Endothelial cell of umbilical vein (primary cell): Measurements from ENCODE around the gene FBN3. TPM values are rescaled to one million over a fixed set of nuclear protein-coding genes. Genes with fewer than 3 reads are reported as not detected.

Experiments
- BruUV-seq: library from RNA; stranded (reverse); fragments of 400-500 nt; replicated peaks from 2 replicates; lab custom pipeline; 2021; lab: Mats Ljungman, UMichigan
- CTCF ChIA-PET: fragments of 300-600, 350-600 bp; sonication (Branson Sonifier 250); formaldehyde crosslinking; loops from one replicate; lab custom pipeline; 2021; ENCODE audit warnings: antibody characterized with exemption, inconsistent platforms; lab: Charles Lee
- POLR2A ChIA-PET: fragments of 300-600, 350-600 bp; sonication (Branson Sonifier 250); formaldehyde crosslinking; loops from one replicate; lab custom pipeline; 2021; ENCODE audit warnings: antibody characterized with exemption, inconsistent platforms; lab: Charles Lee
- DNase-seq: peaks from one replicate; pipeline ENCODE4 v3.0.0-alpha.2; 2011; ENCODE audit warnings: low read depth, low spot score
- FAIRE-seq: peaks from 2 replicates; lab custom pipeline; 2011; peaks lifted over from hg19 to GRCh38; lab: Jason Lieb, UNC
- H2AFZ ChIP-seq: 2 replicates; pipeline ENCODE4 v1.6.0; 2012; ENCODE audit warnings: low read depth, low read length, control low read depth, inconsistent platforms
- H3K27ac ChIP-seq: 2 replicates; pipeline ENCODE4 v1.5.1; 2011; ENCODE audit warnings: low read depth, mild to moderate bottlenecking, control low read depth, low read length, moderate library complexity; ENCODE audit not compliant: insufficient read depth
- H3K27me3 ChIP-seq, 2 experiments: 2 replicates each; pipeline versions ENCODE4 v1.6.0 to v1.6.1; 2011; ENCODE audit warnings: low read length in 2 of 2, mixed read lengths in 1 of 2; ENCODE audit not compliant: control insufficient read depth in 2 of 2, insufficient read depth in 2 of 2
- H3K36me3 ChIP-seq, 2 experiments: 2 replicates in 1 of 2; 3 replicates in 1 of 2; pipeline ENCODE4 v1.5.1; 2011; ENCODE audit warnings: low read length in 2 of 2, mild to moderate bottlenecking in 1 of 2, moderate library complexity in 1 of 2; ENCODE audit not compliant: control insufficient read depth in 2 of 2, insufficient read depth in 2 of 2; ENCODE audit errors: extremely low read depth in 1 of 2
- H3K4me1 ChIP-seq: 3 replicates; pipeline ENCODE4 v1.5.1; 2011; ENCODE audit warnings: mild to moderate bottlenecking, low read length; ENCODE audit not compliant: control insufficient read depth, insufficient read depth; ENCODE audit errors: extremely low read depth
- H3K4me2 ChIP-seq: 2 replicates; pipeline ENCODE4 v1.6.1; 2011; ENCODE audit warnings: low read length, control low read depth, mixed read lengths; ENCODE audit not compliant: insufficient read depth
- H3K4me3 ChIP-seq, 3 experiments: fragments of 200-600 bp in 1 of 3; sonication (generic), shearing (Covaris generic) in 1 of 3; replicated peaks in 1 of 3; 2 replicates each; pipeline ENCODE4 v1.5.1; 2011 to 2016; ENCODE audit warnings: control low read depth in 3 of 3, low read length in 3 of 3, mild to moderate bottlenecking in 2 of 3, inconsistent platforms in 1 of 3, low read depth in 1 of 3, moderate library complexity in 1 of 3; ENCODE audit not compliant: insufficient read depth in 1 of 3
- H3K79me2 ChIP-seq: 2 replicates; pipeline ENCODE4 v1.6.0; 2012; ENCODE audit warnings: low read length, inconsistent platforms; ENCODE audit not compliant: control insufficient read depth, insufficient read depth
- H3K9ac ChIP-seq: replicated peaks from 2 replicates; pipeline ENCODE3; 2011; ENCODE audit warnings: low read length, control low read depth; ENCODE audit not compliant: insufficient read depth; ENCODE audit errors: extremely low read depth
- H3K9me1 ChIP-seq: replicated peaks from 3 replicates; pipeline ENCODE4 v1.6.0; 2011; ENCODE audit warnings: mild to moderate bottlenecking, low read length; ENCODE audit not compliant: control insufficient read depth, insufficient read depth; ENCODE audit errors: extremely low read depth
- H3K9me3 ChIP-seq: replicated peaks from 2 replicates; pipeline ENCODE4 v1.5.1; 2012; ENCODE audit warnings: low read length, inconsistent platforms; ENCODE audit not compliant: control insufficient read depth, insufficient read depth
- H4K20me1 ChIP-seq: replicated peaks from 2 replicates; pipeline ENCODE3; 2011; ENCODE audit warnings: mild to moderate bottlenecking, low read length; ENCODE audit not compliant: control insufficient read depth, insufficient read depth; ENCODE audit errors: extremely low read depth
- EZH2 ChIP-seq: IDR thresholded peaks from 2 replicates; pipeline ENCODE4 v1.6.1; 2012; ENCODE audit warnings: borderline replicate concordance, low read depth, mild to moderate bottlenecking, moderate library complexity, low read length, inconsistent platforms; ENCODE audit not compliant: severe bottlenecking
- FOS ChIP-seq: IDR thresholded peaks from 2 replicates; pipeline ENCODE4 v1.6.1; 2011; ENCODE audit warnings: mild to moderate bottlenecking, low read length, moderate library complexity, borderline replicate concordance; ENCODE audit not compliant: insufficient read depth
- GATA2 ChIP-seq: IDR thresholded peaks from 2 replicates; pipeline ENCODE4 v1.7.0; 2011; ENCODE audit warnings: low read depth, mild to moderate bottlenecking, moderate library complexity, mixed read lengths, low read length; ENCODE audit not compliant: insufficient read length, insufficient read depth
- JUN ChIP-seq: IDR thresholded peaks from 2 replicates; pipeline ENCODE4 v1.6.1; 2011; ENCODE audit warnings: borderline replicate concordance, low read depth; ENCODE audit not compliant: insufficient read length, insufficient read depth
- MYC ChIP-seq: IDR thresholded peaks from one replicate; pipeline ENCODE4 v1.6.1; 2011; ENCODE audit warnings: mild to moderate bottlenecking, low read depth, low read length
- POLR2A ChIP-seq: IDR thresholded peaks from 2 replicates; pipeline ENCODE4 v1.6.1; 2012; ENCODE audit warnings: low read depth, mild to moderate bottlenecking, control low read depth, low read length
- POLR2AphosphoS5 ChIP-seq: IDR thresholded peaks from 2 replicates; pipeline ENCODE4 v1.6.1; 2012; ENCODE audit warnings: low read depth, mild to moderate bottlenecking, control low read depth, low read length, moderate library complexity; ENCODE audit not compliant: insufficient read depth
- dilution Hi-C: fragments of 300-500 bp; cut with MboI; formaldehyde crosslinking; loops from one replicate; pipeline ENCODE4 v1.15.0; 2019; ENCODE audit warnings: low sequenced_read_pairs; ENCODE audit not compliant: extremely low pct_ligation_motif_present
- intact Hi-C: fragments of 100-400 bp; cut with micrococcal nuclease; formaldehyde crosslinking; loops from one replicate; pipeline ENCODE4 v1.10.0; 2022
- polyA plus RNA-seq, 4 experiments: library from polyadenylated mRNA; depleted of rRNA in 3 of 4; stranded (reverse) in 3 of 4; unstranded in 1 of 4; fragments of >200 nt; gene quantifications; 2 replicates each; pipeline versions ENCODE4 v1.2.1 to v1.2.3, GENCODE V29; 2011 to 2012; ENCODE audit warnings: missing spikeins in 1 of 4
- total RNA-seq: library from RNA; stranded (reverse); gene quantifications from 2 replicates; pipeline ENCODE4 v1.2.3, GENCODE V29; 2021
- TF ChIP-seq, protein P1 (sequence below), 2 donors: IDR thresholded peaks; 1 replicate in 1 of 2; 2 replicates in 1 of 2; pipeline ENCODE4 v1.5.1; 2011; ENCODE audit warnings: low read length in 2 of 2, mild to moderate bottlenecking in 2 of 2, moderate library complexity in 2 of 2, control low read depth in 1 of 2, inconsistent platforms in 1 of 2, low read depth in 1 of 2; ENCODE audit not compliant: insufficient read depth in 1 of 2; ENCODE audit errors: extremely low read depth in 1 of 2
- TF ChIP-seq, protein P2 (sequence below): IDR thresholded peaks from 2 replicates; pipeline ENCODE4 v1.6.1; 2011; ENCODE audit not compliant: insufficient read depth, insufficient read length

Gene FBN3
- total and polyA plus RNA-seq, 2 donors (not counting 3 experiments of a cell fraction or from before 2014, with no cell fraction given), result not detected

DNA sequence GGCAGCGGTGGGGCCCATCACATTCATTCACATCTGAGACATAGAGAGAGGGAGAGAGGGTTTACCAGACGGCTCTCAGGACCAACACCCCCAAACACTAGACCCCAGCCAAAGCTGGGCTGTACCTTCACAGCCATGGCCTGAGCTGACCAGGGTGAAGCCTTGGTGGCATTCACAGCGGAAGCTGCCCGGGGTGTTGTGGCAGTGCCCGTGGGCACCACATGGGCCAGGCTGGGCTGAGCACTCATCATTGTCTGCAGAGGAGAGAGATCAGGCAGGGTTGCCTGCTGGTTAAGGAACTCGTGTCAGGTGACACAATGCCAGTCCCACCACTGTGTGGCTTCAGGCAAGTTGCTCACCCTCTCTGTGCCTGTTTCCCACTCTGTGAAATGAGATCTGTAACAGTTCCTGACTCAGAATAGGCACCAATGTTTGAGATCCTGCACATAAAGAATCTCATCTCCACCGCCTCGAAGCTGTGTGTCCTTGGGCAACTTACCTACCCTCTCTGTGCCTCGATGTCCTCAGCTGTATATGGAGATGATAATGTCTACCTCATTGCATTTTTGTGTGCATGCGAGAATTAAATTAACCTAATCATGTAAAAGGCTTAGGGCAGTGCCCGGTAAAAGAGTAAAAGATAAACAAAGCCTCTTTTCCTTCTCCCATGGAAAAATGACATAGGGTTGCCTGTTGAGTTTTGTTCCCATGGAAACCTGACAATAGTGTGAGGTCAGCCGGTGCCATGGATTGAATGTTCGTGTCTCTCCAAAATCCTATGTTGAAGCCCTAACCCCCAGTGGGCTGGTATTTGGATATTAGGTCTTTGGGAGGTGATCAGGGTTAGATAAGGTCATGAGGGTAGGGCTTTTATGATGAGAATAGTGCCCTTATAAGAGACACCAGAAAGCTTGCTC, 74.0 kb downstream of the FBN3 start:
- Histone ChIP-seq H3K36me3 (no peaks in the 10 kb centered on the region), H3K9me3 (no peaks in the 10 kb centered on the region), H2AFZ (no peak overlapping the region), H3K27ac (no peak overlapping the region), H3K9ac (no peak overlapping the region), H3K4me1 (no peaks in the 10 kb centered on the region), H3K79me2 (no peaks in the 10 kb centered on the region), H3K9me1 (no peaks in the 10 kb centered on the region), H4K20me1 (no peaks in the 10 kb centered on the region), H3K4me2 (no peak overlapping the region), H3K27me3 (no peaks in the 10 kb centered on the region), H3K4me3 (no peak overlapping the region)
- BruUV-seq, result no TSS peak
- TF ChIP-seq, protein P1, sequence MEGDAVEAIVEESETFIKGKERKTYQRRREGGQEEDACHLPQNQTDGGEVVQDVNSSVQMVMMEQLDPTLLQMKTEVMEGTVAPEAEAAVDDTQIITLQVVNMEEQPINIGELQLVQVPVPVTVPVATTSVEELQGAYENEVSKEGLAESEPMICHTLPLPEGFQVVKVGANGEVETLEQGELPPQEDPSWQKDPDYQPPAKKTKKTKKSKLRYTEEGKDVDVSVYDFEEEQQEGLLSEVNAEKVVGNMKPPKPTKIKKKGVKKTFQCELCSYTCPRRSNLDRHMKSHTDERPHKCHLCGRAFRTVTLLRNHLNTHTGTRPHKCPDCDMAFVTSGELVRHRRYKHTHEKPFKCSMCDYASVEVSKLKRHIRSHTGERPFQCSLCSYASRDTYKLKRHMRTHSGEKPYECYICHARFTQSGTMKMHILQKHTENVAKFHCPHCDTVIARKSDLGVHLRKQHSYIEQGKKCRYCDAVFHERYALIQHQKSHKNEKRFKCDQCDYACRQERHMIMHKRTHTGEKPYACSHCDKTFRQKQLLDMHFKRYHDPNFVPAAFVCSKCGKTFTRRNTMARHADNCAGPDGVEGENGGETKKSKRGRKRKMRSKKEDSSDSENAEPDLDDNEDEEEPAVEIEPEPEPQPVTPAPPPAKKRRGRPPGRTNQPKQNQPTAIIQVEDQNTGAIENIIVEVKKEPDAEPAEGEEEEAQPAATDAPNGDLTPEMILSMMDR (IDR thresholded peaks at IDR 0.05; ENCODE audit: extremely low read depth in 1 of 2, insufficient read depth in 1 of 2, low read depth in 1 of 2, low read length in 2 of 2), result no peak
- TF ChIP-seq JUN (no peak), MYC (no peak), POLR2A (no peak), FOS (no peak), EZH2 (no peak), POLR2AphosphoS5 (no peak), GATA2 (no peak)
- TF ChIP-seq, protein P2, sequence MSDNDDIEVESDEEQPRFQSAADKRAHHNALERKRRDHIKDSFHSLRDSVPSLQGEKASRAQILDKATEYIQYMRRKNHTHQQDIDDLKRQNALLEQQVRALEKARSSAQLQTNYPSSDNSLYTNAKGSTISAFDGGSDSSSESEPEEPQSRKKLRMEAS, result no peak
- ChIA-PET POLR2A (no interaction called here), CTCF (no interaction called here)
- FAIRE-seq (no peak), DNase-seq (no peak)
- dilution Hi-C loops (no loop called here), intact Hi-C loops (no loop called here)
